ENCODE data around the gene PLCG2.
"Not testable (repeated sequence)": the region's sequence is repeated elsewhere in the genome, so short reads cannot be mapped to it uniquely, and the experiment has no call there.

DNA sequence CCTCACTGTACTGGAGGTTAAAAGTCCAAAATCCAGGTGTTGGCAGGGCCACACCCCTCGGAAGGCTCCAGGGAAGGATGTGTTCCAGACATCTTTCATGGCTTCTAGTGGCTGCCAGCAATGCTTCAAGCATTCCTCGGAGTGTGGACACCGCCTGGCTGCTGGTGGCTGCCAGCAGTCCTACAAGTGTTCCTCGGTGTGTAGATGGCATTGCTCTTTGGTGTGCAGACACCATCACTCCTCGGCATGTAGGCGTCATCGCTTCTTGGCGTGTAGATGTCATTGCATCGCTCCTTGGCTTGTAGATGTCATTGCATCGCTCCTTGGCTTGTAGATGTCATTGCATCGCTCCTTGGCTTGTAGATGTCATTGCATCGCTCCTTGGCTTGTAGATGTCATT, 98.4 kb downstream of the PLCG2 start:
- TF ChIP-seq, protein P1, sequence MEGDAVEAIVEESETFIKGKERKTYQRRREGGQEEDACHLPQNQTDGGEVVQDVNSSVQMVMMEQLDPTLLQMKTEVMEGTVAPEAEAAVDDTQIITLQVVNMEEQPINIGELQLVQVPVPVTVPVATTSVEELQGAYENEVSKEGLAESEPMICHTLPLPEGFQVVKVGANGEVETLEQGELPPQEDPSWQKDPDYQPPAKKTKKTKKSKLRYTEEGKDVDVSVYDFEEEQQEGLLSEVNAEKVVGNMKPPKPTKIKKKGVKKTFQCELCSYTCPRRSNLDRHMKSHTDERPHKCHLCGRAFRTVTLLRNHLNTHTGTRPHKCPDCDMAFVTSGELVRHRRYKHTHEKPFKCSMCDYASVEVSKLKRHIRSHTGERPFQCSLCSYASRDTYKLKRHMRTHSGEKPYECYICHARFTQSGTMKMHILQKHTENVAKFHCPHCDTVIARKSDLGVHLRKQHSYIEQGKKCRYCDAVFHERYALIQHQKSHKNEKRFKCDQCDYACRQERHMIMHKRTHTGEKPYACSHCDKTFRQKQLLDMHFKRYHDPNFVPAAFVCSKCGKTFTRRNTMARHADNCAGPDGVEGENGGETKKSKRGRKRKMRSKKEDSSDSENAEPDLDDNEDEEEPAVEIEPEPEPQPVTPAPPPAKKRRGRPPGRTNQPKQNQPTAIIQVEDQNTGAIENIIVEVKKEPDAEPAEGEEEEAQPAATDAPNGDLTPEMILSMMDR (IDR thresholded peaks at IDR 0.05): not testable (repeated sequence)
- TF ChIP-seq POLR2A, EP300 (IDR thresholded peaks at IDR 0.05): not testable (repeated sequence)

Measured in ovary (tissue), 3 donors.